Measurements from ENCODE around the gene SEMA3A.
A peak's percentile ranks its signal among the peaks of the same experiment; 100 is the strongest.

SEMA3A gene

DNA sequence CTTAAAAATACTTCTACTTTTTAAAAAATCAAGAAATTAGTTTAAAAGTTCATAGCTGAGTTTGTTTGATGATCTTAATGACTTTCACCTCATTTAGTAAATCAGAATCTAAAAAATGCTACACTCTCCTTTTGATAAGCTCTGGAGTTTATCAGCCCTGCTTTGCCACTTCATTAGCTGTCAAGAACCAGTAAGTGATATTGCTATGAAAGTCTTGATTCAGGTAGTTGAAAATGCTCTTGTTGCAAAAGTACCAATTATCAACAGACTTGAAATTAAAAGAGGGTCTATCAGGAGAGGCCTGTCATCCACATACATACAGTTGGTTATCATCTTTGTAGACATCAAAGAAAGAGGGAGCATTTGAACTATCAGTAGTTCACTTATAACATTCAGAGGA, 41.6 kb downstream of the SEMA3A start:
- DNase-seq: no peak

DNA sequence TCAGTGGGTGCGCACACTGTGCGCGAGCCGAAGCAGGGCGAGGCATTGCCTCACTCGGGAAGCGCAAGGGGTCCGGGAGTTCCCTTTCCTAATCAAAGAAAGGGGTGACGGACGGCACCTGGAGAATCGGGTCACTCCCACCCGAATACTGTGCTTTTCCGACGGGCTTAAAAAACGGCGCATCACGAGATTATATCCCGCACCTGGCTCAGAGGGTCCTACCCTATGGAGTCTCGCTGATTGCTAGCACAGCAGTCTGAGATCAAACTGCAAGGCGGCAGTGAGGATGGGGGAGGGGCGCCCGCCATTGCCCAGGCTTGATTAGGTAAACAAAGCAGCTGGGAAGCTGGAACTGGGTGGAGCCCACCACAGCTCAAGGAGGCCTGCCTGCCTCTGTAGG, 44.2 kb downstream of the SEMA3A start:
- peak; percentile 7 for DNase-seq

DNA sequence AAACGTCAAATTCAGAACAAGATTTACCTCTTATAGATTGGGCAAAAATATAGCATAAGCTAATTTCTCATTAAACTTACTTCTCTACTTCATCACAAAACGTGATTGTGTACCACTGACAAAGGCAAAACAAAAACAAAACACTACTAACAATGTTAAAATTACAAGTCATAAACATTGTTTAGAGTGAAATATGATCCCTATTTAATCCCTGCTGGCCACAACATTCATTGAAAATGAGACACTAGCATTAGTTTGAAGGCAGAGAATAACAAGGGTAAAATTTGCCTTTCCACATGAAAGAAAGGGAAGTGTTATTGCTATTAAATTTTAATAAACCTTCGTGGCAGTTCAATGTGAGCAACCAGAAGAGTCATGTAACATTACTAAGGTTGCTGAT, 45.0 kb downstream of the SEMA3A start:
- DNase-seq: peak; percentile 77

DNA sequence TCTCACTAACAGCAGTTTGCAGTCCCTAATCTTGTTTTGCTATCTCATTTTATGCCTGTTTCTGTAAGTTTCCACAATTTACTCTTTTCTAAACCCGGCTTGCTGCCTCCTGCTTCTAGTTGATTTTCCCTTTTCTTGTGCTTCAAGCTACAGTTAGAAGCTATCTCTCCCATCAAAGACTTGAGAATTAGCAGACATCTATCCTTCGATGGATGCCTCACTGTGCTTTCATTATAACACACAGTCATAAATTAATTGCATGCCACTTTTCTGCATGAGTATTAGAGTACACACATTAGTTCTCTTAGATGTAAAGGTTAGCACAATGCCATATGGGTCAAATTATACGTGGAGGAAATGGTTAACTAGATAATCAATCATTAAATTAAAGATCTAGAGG, 48.7 kb downstream of the SEMA3A start:
- DNase-seq: peak; percentile 58

DNA sequence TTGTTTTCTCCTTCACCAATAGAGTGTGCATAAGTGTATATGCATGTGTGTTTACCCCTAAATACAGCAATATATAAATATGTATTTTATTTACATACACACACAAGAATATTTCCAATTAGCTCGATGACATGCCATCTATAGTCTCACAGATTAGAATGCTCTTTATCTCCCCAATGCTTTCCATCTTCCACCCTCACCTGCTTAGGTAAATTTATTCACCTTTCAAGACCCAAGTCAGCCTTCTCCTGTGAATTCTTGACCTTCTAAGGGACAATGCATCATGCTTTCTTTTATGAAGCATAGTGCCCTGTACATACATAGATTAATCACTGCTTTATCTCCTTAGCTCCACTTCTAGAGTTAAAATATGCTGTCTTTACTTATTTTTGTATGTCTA, 49.7 kb downstream of the SEMA3A start:
- DNase-seq: peak; percentile 75

DNA sequence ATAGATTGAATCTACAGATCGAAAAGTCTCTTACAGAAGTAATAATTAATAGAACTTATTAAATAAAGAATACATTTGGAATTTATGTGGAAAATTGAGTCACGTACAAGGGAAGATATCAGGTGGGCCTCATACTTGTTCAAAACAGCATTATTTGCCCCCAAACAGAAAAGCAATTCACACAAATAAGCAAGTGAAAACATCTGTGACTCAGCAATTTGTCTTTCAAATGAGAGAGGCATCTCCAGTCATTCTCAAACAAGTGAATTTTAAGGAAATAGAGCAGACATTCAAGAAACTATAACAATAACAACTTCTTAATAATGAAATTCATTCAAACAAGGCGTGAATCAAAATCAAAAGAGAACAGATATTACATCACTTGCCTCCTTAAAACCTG, 50.1 kb downstream of the SEMA3A start:
- peak; percentile 75 for DNase-seq

DNA sequence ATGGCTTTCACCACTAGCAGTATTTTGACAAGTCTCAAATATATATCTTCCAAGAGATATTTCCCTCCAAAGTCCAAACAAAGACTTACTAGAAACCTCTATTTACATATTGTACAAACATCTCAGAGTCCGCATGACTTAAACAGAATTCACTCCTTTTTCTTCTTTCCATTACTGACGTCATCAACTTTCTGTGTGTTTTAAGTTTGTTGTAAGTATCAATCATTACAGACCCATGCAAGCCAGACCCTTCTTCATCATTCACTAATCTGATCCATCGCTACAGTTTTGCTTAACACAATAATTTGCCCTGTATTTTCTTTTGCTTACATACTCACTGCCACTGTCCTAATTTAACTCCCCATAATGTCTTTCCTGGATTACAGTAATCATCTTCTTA, 51.9 kb downstream of the SEMA3A start:
- no peak for DNase-seq

DNA sequence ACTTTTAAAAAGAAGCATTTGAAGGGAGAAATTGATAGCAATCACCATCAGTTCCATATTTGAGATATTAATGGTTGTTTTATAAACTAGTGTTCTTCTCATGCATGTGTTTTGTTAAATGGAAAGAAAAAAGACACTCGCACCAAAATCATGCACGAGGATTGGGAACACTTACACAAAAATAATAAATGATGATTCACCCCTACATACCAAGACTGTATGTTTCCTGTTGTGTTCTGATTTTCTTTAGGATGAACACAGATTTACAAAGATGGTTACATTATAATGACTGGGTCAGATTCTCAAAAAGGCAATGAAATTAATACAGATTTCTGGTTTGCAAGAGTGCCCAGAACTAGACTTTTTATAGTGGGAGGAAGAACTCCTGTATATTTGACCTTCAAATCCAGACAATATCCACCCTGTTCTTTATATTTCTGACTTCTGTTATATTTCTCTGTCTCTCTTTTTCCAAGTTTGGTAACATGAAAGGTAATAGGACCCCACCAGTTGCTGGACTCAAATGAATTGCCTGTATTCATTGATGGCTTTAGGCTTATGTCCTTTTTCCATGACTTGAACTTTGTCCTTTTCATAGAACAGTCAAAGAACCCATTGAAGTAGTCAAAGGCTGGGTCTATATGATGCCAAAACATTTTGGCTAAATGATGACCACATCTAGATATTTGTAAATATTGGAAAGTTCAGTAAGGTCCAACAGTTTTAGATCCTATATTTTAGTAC, 54.4 kb downstream of the SEMA3A start:
- DNase-seq: no peak

DNA sequence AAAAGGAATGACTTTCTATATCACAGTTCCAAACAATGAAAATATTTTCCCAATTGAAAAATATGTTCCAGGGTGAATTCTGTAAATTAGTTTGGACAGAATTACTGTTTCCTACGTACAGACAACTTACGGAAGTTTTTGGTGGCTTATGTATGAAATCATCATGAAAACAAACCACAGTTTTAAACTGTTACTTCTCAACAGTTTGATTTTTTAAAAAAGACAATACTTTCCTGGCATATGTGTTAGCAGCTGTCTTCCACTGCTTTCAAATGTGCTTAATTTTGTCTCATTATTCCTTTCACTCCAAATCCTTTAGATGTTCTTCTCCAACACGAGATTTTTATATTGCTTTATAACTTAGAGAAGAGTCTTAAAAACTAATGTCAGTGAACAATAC, 56.2 kb downstream of the SEMA3A start:
- DNase-seq: no peak

DNA sequence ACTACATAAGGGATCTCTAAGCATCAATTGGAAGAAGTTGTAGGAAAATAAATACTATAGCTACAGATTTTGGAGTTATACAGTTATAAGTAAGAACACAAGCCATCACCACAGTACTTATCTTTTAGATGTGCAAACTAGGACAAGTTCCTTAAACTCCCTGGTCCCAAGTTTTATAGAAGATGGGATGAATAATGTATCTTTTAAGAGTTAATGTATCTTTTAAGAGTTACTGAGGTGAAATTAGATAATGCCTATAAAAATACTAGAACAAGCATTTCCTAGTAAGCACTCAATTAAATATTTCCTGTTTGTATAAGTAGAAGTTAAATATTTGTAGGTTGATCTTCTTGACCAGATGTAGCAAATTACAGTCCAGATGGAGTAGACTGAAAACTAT, 56.8 kb downstream of the SEMA3A start:
- no peak for DNase-seq

DNA sequence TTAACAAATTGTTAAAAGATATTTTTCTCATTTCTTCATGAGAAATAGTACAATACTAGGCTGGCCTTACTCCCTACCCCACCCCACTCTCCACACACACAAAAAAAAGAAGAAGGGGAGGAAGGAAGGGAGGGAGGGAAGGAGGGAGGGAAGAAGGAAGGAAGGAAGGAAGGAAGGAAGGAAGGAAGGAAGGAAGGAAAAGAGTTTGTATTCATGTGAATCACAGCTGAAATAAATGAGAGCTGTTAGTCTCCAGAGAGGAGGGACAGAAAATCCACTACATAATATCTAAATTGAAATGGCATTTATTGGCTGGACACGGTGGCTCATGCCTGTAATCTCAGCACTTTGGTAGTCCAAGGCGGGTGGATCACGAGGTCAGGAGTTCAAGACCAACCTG, 57.8 kb downstream of the SEMA3A start:
- no peak for DNase-seq

DNA sequence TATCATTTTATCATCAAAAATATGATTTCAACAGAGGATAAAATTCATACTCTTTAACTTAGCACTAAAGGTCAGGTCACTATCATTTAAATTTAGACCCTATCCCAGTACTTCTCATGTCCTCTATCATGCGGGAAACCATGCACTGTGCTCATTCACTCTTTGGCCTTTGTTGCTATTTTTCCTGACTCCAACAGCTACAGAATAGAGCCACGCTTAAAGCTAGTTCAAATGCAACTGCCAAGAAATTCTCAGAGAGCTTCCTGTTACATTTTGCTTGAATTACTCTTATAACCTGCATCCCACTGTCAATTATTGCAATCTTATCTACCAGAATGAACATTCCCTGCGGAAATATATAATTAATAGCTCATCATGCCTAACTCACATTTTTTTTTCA, 58.3 kb downstream of the SEMA3A start:
- no peak for DNase-seq

DNA sequence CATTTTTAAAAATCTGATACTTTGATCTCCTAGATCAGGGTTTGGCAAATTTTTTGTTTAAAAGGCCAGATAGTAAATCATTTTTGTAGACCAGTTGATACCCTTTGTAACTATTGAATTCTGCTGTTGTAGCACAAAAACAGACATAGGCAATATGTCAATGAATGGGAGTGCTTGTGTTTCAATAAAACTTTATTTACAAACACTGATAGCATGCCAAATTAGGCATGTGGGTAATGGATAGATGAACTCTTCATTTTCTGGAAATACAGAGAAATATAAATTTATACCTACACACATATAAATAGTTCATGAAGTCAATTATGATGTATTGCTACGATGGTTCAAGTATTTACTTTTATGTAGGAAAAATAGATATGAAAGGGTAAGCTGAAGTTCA, 60.4 kb downstream of the SEMA3A start:
- DNase-seq: no peak

DNA sequence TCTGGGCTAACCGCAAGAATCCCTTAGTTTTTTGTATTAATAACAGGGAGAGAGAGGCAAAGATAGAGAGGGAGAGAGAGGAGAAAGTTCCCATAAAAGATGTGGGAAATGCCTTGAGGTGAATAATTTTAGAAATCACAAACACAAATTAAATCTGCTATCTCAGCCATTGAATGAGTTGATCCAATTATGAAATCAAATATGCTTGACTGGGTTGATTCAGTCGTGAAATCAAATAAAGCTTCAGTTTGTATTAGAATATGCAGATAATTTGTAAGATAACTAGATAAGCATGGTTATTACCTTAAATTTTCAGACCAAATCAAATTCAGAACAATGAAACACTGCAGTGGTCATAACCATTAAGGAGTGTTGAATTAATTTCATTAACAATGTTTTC, 68.9 kb downstream of the SEMA3A start:
- no peak for DNase-seq

DNA sequence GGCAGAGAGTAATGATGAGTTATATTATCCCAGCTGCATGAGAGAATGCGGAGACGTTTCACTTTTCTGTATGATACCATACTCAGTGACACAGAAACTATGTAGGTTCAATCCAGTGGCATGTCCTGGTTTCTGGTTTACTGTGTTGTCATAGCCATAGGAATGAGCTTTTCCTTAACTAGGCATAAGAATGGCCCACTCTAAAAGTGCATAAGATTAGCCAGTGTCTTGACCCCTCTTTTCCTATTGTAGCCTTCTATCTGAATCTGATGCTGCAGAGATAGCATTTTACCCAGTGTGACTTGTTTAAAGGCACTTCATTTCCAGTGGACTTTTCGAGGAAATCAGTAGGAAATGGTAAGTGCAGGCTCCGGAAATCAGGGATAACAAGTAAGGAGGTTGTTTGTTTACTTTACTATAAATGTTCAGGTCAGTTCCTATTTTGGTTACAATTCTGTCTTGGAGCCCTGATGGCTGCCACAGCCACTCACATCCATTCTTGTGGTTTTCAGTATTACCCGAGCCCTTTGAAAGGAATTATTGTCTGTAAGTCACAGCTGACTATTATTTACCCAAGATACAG, 70.5 kb downstream of the SEMA3A start:
- peak; percentile 98 for DNase-seq

DNA sequence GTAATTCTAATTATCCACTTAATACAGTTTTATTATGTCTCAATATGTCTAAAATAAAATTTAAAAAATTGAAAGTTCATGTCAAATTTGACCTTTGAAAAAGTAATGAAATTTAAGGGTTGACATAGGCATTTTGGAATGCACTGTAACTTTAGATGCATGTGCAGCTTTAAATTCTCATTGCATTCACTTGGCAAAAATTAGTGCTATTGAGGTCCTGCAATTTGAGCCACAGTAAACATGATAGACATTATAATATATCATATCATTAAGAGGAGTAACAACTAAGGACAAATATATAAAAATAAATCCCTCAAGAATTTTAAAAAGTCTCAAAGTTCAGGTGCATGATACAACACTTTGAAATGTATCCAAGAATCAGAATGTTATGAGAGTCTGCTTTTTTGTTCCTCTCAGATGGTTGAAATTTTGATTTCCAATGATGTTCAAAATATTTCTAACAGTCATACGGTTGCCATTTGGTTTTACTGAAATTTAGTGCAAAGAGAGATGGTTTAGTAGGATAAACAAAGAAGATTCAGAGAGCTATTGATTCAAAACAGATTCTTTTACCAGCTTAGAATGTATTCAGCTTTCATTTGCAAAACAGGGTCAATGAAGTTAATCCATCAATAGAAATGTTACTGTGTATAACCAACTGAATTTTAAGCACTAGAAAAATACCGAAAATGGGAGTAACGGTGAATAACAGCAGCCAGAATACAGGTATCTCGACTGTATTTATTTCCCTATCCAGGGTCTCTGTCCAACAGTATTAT, 71.8 kb downstream of the SEMA3A start:
- DNase-seq: peak; percentile 35

DNA sequence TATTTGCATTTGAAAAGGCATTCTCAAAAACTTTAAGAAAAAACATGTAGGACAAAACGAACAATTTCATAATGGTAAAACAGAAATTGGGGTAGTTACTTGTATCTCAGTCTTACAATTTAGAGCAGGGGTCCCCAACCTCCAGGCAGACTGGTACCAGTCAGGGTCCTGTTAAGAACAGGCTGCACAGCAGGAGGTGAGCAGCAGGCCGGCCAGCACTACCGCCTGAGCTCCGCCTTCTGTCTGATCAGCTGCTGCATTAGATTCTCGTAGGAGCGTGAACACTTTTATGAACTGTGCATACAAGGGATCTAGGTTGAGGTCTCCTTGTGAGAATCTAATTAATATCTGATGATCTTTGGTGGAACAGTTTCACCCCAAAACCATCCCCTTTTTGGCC, 77.3 kb downstream of the SEMA3A start:
- no peak for DNase-seq

DNA sequence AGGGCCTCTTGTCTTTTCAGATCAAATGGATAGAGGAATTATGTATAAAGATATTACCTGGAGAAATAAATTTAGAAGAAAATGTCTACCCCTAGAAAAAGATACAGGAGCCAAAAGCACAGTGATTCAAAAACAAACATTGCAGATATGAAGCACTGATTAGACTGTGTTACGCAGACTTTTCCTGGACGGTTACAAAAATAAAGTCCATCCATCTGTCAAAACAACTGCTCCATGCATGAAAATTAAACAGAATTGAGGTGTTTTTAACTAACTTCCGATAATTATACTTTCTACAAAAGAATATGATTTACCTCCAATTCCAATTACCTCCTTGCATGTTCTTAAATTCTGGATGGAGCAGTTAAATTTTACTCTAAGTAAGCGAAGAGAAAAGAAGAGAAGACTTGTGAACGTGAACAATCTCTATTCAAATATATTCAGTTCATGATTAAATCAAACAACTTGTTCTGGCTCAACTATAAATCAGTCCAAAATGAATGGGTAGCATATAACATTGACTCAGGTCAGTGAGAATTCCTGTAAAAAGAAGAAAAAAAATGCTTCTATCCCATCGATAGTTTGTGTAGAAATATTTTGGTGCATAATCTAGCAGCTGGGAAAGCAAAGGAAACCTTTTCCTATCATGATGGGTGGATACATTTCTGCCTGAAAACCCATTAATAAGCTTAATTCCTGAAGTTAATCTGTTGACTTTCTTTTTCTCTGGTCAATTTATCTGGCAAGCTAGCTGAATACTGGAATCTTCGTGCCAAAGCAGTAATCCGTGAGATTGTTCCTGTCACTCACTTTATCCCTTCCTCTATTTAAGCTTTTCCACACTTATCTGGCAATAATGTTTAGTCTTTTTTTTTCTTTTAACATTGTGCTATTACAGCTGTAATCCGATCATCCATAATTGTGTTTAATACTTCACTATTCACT, 80.4 kb downstream of the SEMA3A start:
- DNase-seq: no peak

DNA sequence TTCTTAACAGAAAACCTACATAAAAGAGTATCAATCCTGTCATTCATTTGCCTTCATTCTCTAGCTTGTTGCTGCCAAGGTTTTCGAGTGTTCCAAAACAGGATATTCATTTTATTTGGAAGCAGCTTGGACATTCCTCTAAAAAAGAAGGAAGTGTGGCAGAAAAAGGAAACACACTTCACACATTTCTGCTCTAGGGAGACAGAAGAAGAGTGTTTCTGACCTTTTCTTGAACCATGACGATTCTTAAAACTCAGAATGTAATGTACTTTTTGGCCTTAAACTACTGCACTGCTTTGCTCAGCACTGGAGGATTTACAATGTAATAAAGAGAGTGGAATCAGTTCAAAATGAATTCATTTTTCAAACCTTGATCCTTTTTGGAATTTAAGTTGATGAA, 81.3 kb downstream of the SEMA3A start:
- no peak for DNase-seq

DNA sequence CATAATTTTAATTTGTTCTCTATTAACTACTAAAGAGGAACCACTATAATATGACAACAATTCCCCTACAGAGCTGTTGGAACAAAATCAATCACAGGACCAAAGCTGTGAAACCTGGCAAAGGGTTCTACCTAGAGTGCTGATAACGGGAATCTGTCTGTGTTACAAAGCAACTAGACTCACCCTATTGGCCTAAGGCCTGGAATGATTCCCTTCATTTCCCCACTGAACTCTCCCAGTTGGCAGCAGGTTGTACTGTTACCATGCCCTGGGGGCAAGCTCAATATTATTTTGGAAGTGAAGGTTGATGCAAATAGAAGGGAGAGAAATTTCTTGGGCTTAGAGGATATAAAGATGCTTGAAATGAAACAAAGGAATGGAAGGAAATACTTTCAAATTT, 81.8 kb downstream of the SEMA3A start:
- DNase-seq: no peak

DNA sequence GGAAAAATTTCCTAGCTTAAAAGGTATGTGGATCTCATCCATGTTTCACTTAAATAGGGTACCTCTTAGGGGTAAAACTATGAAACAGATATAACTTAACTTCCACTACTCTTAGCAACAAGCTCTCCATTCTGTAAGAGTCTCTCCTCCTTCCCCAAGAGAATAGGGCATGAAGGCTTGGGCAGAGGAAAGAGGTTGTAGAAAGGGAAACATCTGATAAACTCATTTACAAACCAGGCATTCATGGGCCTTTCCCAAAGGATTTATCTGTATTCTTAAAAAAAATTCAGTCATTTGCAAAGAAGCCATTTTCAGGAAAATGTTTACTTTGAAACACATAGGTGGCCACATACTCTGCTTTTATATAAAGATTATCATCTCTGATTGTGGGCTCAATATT, 82.7 kb downstream of the SEMA3A start:
- DNase-seq: no peak

DNA sequence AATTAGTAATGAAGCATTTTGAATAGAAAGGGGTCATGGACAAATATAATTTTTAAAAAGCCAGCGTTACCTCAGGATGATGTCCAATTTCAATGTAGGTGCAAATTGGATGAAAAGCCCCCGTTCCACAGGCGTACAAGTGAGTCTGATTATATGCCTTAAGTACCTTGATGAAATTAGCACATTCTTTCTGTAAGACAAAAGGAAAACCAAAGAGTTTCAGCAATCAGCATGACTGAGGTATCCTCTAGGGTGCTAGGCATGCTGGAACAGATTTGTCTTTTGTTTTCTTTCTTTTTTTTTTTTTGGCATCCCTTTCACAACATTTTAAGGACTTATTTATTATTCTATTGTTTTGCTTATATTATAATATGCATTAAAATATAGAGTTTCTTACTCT, 84.2 kb downstream of the SEMA3A start:
- DNase-seq: no peak

DNA sequence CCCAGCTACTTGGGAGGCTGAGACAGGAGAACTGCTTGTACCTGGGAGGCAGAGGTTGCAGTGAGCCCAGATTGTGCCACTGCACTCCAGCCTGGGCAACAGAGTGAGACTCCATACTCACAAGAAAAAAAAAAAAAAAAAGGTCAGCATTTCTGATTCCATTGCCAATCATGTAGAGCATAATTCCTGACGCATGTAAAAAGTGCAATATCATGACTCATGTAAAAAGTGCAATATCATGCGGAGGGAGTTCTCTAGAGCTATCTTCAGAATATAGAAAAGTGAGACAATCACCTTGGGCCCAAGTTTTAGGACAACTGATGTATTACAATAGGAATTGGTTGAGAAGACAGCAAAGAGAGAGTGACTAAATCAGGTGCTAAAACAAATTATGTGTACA, 85.8 kb downstream of the SEMA3A start:
- no peak for DNase-seq

Measured in NCI-H526 treated with DMSO at 0.1 percent for 48 hours (cell line).